ENCODE data around the gene DCTN2. TPM values are rescaled to one million over a fixed set of nuclear protein-coding genes. Genes with fewer than 3 reads are reported as not detected.
"Not testable (repeated sequence)": the region's sequence is repeated elsewhere in the genome, so short reads cannot be mapped to it uniquely, and the experiment has no call there.

Gene DCTN2
- total RNA-seq, 3 donors from 2014 or later = 138 to 140 (median 140) TPM

DNA sequence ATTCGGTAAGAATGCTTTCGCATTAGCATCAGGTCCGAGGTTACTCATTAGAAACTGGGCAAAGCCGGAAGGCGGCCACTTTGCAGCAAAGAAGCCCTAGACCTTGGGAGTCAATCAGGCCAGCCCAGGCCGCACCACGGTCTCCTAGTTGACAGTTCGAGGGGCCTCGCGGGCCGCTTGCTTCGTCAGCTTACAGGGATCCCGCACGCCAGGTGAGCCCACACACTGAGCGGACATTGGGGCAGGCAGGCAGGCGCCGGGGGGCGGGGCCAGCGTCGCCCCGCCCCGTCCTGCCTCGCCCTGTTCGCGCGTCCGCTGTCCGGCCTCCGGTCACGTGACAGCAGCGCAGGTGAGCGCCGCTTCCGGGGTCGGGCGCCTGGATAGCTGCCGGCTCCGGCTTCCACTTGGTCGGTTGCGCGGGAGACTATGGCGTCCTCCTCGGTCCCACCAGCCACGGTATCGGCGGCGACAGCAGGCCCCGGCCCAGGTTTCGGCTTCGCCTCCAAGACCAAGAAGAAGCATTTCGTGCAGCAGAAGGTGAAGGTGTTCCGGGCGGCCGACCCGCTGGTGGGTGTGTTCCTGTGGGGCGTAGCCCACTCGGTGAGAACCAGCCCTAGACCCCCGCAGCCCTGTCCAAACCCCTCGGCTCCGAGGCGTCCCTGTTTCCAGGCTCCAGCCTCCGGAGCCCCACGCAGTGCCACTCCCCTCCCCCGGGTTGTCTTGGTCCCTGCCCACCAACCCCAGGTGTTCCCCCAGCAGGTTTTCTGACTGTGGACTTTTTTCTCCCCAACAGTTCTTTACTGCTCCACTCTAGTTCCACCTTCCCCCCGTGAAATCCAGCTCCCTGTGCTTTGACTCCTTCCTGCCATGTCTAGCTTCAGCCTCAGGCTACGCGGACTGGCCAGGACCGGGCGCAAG is 44.1 kb upstream of the DCTN2 start, which contains the start of gene PIP4K2C:
TSS of gene PIP4K2C (plus strand) at position 329 of the 918 bp plus-strand sequence. CDS start at position 427, 98 bp downstream.
- ATAC-seq (peak; percentile 99), DNase-seq (peak; percentile 87 to 93 (median 89))
- H3K36me3 ChIP-seq (ENCODE audit: low read depth) = no peaks in the 10 kb centered on the region
- no peaks in the 10 kb centered on the region for H3K9me3 ChIP-seq
- H3K4me3 ChIP-seq = peak within 1 kb of the TSS; percentile 69
- TF ChIP-seq, protein P1, sequence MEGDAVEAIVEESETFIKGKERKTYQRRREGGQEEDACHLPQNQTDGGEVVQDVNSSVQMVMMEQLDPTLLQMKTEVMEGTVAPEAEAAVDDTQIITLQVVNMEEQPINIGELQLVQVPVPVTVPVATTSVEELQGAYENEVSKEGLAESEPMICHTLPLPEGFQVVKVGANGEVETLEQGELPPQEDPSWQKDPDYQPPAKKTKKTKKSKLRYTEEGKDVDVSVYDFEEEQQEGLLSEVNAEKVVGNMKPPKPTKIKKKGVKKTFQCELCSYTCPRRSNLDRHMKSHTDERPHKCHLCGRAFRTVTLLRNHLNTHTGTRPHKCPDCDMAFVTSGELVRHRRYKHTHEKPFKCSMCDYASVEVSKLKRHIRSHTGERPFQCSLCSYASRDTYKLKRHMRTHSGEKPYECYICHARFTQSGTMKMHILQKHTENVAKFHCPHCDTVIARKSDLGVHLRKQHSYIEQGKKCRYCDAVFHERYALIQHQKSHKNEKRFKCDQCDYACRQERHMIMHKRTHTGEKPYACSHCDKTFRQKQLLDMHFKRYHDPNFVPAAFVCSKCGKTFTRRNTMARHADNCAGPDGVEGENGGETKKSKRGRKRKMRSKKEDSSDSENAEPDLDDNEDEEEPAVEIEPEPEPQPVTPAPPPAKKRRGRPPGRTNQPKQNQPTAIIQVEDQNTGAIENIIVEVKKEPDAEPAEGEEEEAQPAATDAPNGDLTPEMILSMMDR (IDR thresholded peaks at IDR 0.05) = no peak
- peaks cover 6% of the 10 kb centered on the region for H3K4me1 ChIP-seq (ENCODE audit: low read depth)
- intact Hi-C loops (cut with DNase I, micrococcal nuclease) = no loop called here

- ATAC-seq (no peak), DNase-seq (no peak)
- H3K36me3 ChIP-seq (ENCODE audit: low read depth) = no peaks in the 10 kb centered on the region
- intact Hi-C loops (cut with DNase I, micrococcal nuclease) = no loop called here
- H3K4me1 ChIP-seq (ENCODE audit: low read depth) = peaks cover 6% of the 10 kb centered on the region
- no peaks in the 10 kb centered on the region for H3K9me3 ChIP-seq
- TF ChIP-seq, protein P1 (IDR thresholded peaks at IDR 0.05) = no peak
- no peak overlapping the region for H3K4me3 ChIP-seq
These were observed 43.5 kb upstream of the DCTN2 start for GRCh38 chr12:57590479-57590863.

- ATAC-seq; intact Hi-C loops (cut with DNase I, micrococcal nuclease); DNase-seq; H3K4me1 ChIP-seq (ENCODE audit: low read depth); H3K9me3 ChIP-seq; H3K4me3 ChIP-seq; H3K36me3 ChIP-seq (ENCODE audit: low read depth): not testable (repeated sequence)
These were observed 42.1 kb upstream of the DCTN2 start for GRCh38 chr12:57588951-57589610.

DNA sequence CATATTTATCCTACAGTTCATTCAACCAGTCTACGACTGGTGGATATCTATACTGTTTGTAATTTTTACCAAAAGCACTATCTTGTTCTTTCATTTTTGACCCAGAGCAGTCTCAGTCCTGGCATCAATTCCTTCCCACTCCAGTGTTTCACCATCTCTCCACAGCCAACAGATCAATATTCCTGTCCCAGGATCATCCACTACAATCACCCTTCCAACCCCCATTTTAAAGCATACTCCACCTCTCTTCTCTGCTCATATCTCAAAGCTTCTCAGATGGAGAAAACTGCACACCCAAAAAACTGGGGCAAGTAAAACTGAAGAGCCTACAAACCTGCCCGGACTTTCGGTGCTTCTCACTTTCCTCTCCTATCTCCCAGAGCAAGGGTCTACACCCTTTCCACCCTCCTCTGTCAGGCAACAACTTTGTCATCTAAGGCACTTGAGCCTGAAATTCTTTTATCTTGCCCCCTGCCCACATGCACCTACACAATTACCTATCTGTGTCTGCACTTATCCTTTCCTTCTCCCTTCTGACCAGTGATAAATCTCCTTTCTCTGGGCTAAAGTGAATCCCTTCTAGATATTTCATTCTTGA is 39.9 kb upstream of the DCTN2 start:
- no peak for ATAC-seq
- H3K9me3 ChIP-seq = no peaks in the 10 kb centered on the region
- no peak overlapping the region for H3K4me3 ChIP-seq
- no peaks in the 10 kb centered on the region for H3K36me3 ChIP-seq (ENCODE audit: low read depth)
- no peak for DNase-seq
- intact Hi-C loops (cut with DNase I, micrococcal nuclease) = no loop called here
- H3K4me1 ChIP-seq (ENCODE audit: low read depth) = peaks cover 2% of the 10 kb centered on the region
- TF ChIP-seq, protein P1 (IDR thresholded peaks at IDR 0.05) = no peak

DNA sequence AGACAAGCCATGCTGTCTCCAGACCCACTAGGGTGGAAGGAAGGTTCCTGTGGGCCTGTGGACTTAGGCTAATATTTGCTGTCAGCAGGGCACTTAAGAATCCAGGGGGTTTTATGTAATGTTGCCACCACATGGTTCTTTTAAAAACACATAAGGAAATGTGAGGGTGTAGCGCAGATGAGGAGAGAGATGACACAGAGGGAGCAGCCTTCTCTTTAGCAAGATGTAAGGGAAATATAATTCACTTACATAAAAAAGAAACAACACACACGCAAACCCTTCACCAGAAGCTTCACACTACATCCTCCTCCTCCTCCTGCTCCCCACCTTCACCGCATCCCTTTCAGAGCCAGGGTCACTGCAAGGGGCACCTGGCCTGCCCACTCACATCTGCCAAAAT is 39.1 kb upstream of the DCTN2 start:
- Histone ChIP-seq H3K36me3 (ENCODE audit: low read depth) (no peaks in the 10 kb centered on the region), H3K4me3 (no peak overlapping the region), H3K4me1 (ENCODE audit: low read depth) (no peaks in the 10 kb centered on the region), H3K9me3 (no peaks in the 10 kb centered on the region)
- intact Hi-C loops (cut with DNase I, micrococcal nuclease) = no loop called here
- TF ChIP-seq, protein P1 (IDR thresholded peaks at IDR 0.05) = no peak
- ATAC-seq (no peak), DNase-seq (no peak)

Measured in mucosa of descending colon (tissue), 3 donors.